ENCODE data around the gene OSTF1. TPM values are rescaled to one million over a fixed set of nuclear protein-coding genes. Genes with fewer than 3 reads are reported as not detected.

OSTF1 gene
- total RNA-seq, 1 donor from 2014 or later, result 21.8 TPM

- no peak overlapping the region for H3K4me3 Mint-ChIP-seq (ENCODE audit: unreplicated experiment)
- H3K4me1 Mint-ChIP-seq (ENCODE audit: unreplicated experiment), result no peaks in the 10 kb centered on the region
- H3K27me3 Mint-ChIP-seq (ENCODE audit: unreplicated experiment), result no peaks in the 10 kb centered on the region
- TF ChIP-seq CTCF (IDR thresholded peaks at IDR 0.05), result no peak
- no peak for DNase-seq (ENCODE audit: extremely low spot score, unreplicated experiment)
- H3K27ac Mint-ChIP-seq (ENCODE audit: unreplicated experiment), result no peak overlapping the region
- H3K36me3 Mint-ChIP-seq (ENCODE audit: unreplicated experiment), result peaks cover 3% of the 10 kb centered on the region
- peaks cover 7% of the 10 kb centered on the region for H3K9me3 Mint-ChIP-seq (ENCODE audit: unreplicated experiment)
Measured at GRCh38 chr9:75181750-75182149, 93.4 kb downstream of the OSTF1 start.

- H3K27ac Mint-ChIP-seq (ENCODE audit: unreplicated experiment), result no peak overlapping the region
- H3K4me1 Mint-ChIP-seq (ENCODE audit: unreplicated experiment), result no peaks in the 10 kb centered on the region
- TF ChIP-seq CTCF (IDR thresholded peaks at IDR 0.05), result no peak
- H3K27me3 Mint-ChIP-seq (ENCODE audit: unreplicated experiment), result peaks cover 2% of the 10 kb centered on the region
- peaks cover 7% of the 10 kb centered on the region for H3K9me3 Mint-ChIP-seq (ENCODE audit: unreplicated experiment)
- H3K4me3 Mint-ChIP-seq (ENCODE audit: unreplicated experiment), result no peak overlapping the region
- peaks cover 3% of the 10 kb centered on the region for H3K36me3 Mint-ChIP-seq (ENCODE audit: unreplicated experiment)
- DNase-seq (ENCODE audit: extremely low spot score, unreplicated experiment), result no peak
Measured at GRCh38 chr9:75183306-75183705, 95.0 kb downstream of the OSTF1 start.

GRCh38 chr9:75184471-75184870 is 96.2 kb downstream of the OSTF1 start:
- Mint-ChIP-seq H3K4me1 (ENCODE audit: unreplicated experiment) (no peaks in the 10 kb centered on the region), H3K27me3 (ENCODE audit: unreplicated experiment) (peaks cover 5% of the 10 kb centered on the region), H3K4me3 (ENCODE audit: unreplicated experiment) (no peak overlapping the region), H3K27ac (ENCODE audit: unreplicated experiment) (no peak overlapping the region), H3K9me3 (ENCODE audit: unreplicated experiment) (peaks cover under 1% of the 10 kb centered on the region), H3K36me3 (ENCODE audit: unreplicated experiment) (peaks cover 3% of the 10 kb centered on the region)
- no peak for DNase-seq (ENCODE audit: extremely low spot score, unreplicated experiment)
- no peak for TF ChIP-seq CTCF (IDR thresholded peaks at IDR 0.05)

- Mint-ChIP-seq H3K4me1 (ENCODE audit: unreplicated experiment) (no peaks in the 10 kb centered on the region), H3K9me3 (ENCODE audit: unreplicated experiment) (no peaks in the 10 kb centered on the region), H3K27ac (ENCODE audit: unreplicated experiment) (no peak overlapping the region), H3K4me3 (ENCODE audit: unreplicated experiment) (no peak overlapping the region), H3K27me3 (ENCODE audit: unreplicated experiment) (peaks cover 12% of the 10 kb centered on the region), H3K36me3 (ENCODE audit: unreplicated experiment) (peaks cover 3% of the 10 kb centered on the region)
- peak; percentile 58 for TF ChIP-seq CTCF (IDR thresholded peaks at IDR 0.05)
- DNase-seq (ENCODE audit: extremely low spot score, unreplicated experiment), result no peak
Measured at GRCh38 chr9:75185585-75186170, 97.4 kb downstream of the OSTF1 start.

GRCh38 chr9:75186767-75187380 is 98.6 kb downstream of the OSTF1 start:
- Mint-ChIP-seq H3K9me3 (ENCODE audit: unreplicated experiment) (no peaks in the 10 kb centered on the region), H3K36me3 (ENCODE audit: unreplicated experiment) (peaks cover 3% of the 10 kb centered on the region), H3K27me3 (ENCODE audit: unreplicated experiment) (peaks cover 21% of the 10 kb centered on the region), H3K27ac (ENCODE audit: unreplicated experiment) (no peak overlapping the region), H3K4me1 (ENCODE audit: unreplicated experiment) (no peaks in the 10 kb centered on the region), H3K4me3 (ENCODE audit: unreplicated experiment) (no peak overlapping the region)
- no peak for DNase-seq (ENCODE audit: extremely low spot score, unreplicated experiment)
- TF ChIP-seq CTCF (IDR thresholded peaks at IDR 0.05), result peak; percentile 71

Measured in osteocyte (in vitro differentiated cells).